ENCODE results near the gene LRP6. TPM values are rescaled to one million over a fixed set of nuclear protein-coding genes. Genes with fewer than 3 reads are reported as not detected.

Gene LRP6
- total and polyA plus RNA-seq, 2 of the 8 experiments (the other 6 are each of a cell fraction or from before 2014, with no cell fraction given), result 53.6 to 73.2 TPM

- no peak overlapping the region for H4K8ac ChIP-seq (ENCODE audit: extremely low read depth, insufficient read depth, low read length)
- no peaks in the 10 kb centered on the region for H4K20me1 ChIP-seq (replicated peaks in 1 of 2; ENCODE audit: control insufficient read depth in 1 of 2, insufficient read depth in 2 of 2, low read length in 2 of 2)
- POLR2A ChIA-PET (ENCODE audit: partially characterized antibody), result no interaction called here
- H3K27ac ChIP-seq (ENCODE audit: low read depth, low read length), result no peak overlapping the region
- peaks cover 2% of the 10 kb centered on the region for H3K79me1 ChIP-seq (ENCODE audit: low read depth, low read length)
- H4K5ac ChIP-seq (ENCODE audit: insufficient read length, low read depth, low read length), result no peak overlapping the region
- H2BK12ac ChIP-seq (ENCODE audit: low read depth, low read length), result no peak overlapping the region
- no peak overlapping the region for H3K4me2 ChIP-seq (ENCODE audit: insufficient read depth in 1 of 2, low read depth in 2 of 2, low read length in 2 of 2)
- H2BK20ac ChIP-seq (ENCODE audit: low read length), result no peak overlapping the region
- H4K91ac ChIP-seq (replicated peaks; ENCODE audit: insufficient read length, low read length), result no peak overlapping the region
- no peaks in the 10 kb centered on the region for H3K4me1 ChIP-seq (replicated peaks in 1 of 4; ENCODE audit: control insufficient read depth in 3 of 4, insufficient read depth in 4 of 4, low read length in 3 of 4)
- TF ChIP-seq MAX (IDR thresholded peaks at IDR 0.05) (no peak), SIRT6 (IDR thresholded peaks at IDR 0.05; ENCODE audit: low read length) (no peak), EZH2 (IDR thresholded peaks at IDR 0.05; ENCODE audit: low read depth, low read length, severe bottlenecking) (no peak), TBP (IDR thresholded peaks at IDR 0.05; ENCODE audit: low read depth, low read length) (no peak), NRF1 (IDR thresholded peaks at IDR 0.05; ENCODE audit: low read depth, low read length) (no peak), FOSL1 (IDR thresholded peaks at IDR 0.05; ENCODE audit: insufficient read depth, low read depth, low read length) (no peak), TCF12 (IDR thresholded peaks at IDR 0.05; ENCODE audit: low read depth, low read length) (no peak), JUND (IDR thresholded peaks at IDR 0.05; ENCODE audit: low read length) (no peak), RFX5 (IDR thresholded peaks at IDR 0.05; ENCODE audit: borderline replicate concordance, low read depth, low read length) (no peak), HDAC6 (IDR thresholded peaks at IDR 0.05; ENCODE audit: low read depth, low read length) (no peak), CHD1 (IDR thresholded peaks at IDR 0.05; ENCODE audit: low read depth, low read length) (no peak), EP300 (IDR thresholded peaks at IDR 0.05; ENCODE audit: borderline replicate concordance in 1 of 2, low read depth in 2 of 2, low read length in 2 of 2) (no peak), RXRA (IDR thresholded peaks at IDR 0.05; ENCODE audit: insufficient read depth, low read depth, low read length) (no peak), GABPA (IDR thresholded peaks at IDR 0.05; ENCODE audit: borderline replicate concordance, insufficient read depth, low read length) (no peak)
- peaks cover 0 to 44% of the 10 kb centered on the region in 2 experiments; a peak in 3 of 4 replicates for H3K79me2 ChIP-seq (ENCODE audit: control insufficient read depth in 1 of 2, insufficient read depth in 2 of 2, low read length in 2 of 2)
- no peaks in the 10 kb centered on the region for H3K9me3 ChIP-seq (ENCODE audit: insufficient read depth in 2 of 2, low read depth in 1 of 2, low read length in 1 of 2)
- no peaks in the 10 kb centered on the region for H3K27me3 ChIP-seq (replicated peaks in 1 of 4; ENCODE audit: control insufficient read depth in 3 of 4, extremely low read depth in 1 of 4, insufficient read depth in 3 of 4, low read length in 3 of 4)
- peaks cover 0 to 32% (median 16%) of the 10 kb centered on the region in 4 experiments; a peak in 3 of 8 replicates for H3K36me3 ChIP-seq (ENCODE audit: control insufficient read depth in 2 of 4, insufficient read depth in 4 of 4, low read length in 3 of 4)
- H3K18ac ChIP-seq (ENCODE audit: extremely low read depth, low read length), result no peak overlapping the region
- DNase-seq (ENCODE audit: low read depth in 1 of 2, low spot score in 2 of 2), result no peak
- no peak overlapping the region for H3K23ac ChIP-seq (ENCODE audit: insufficient read length)
- WGBS, 2 experiments (ENCODE audit: extremely low coverage in 1 of 2, insufficient coverage in 1 of 2, insufficient read length in 1 of 2, insufficient replicate concordance in 2 of 2, low coverage in 1 of 2, low lambda C conversion rate in 2 of 2, missing lambda C conversion rate in 1 of 2), result 86% methylated on average over 2 of the region's 2 CpGs; no CpG with 5 or more reads in 1 of the 2 experiments
- H2BK15ac ChIP-seq (ENCODE audit: low read length), result no peak overlapping the region
- H3K23me2 ChIP-seq (ENCODE audit: low read depth, low read length), result no peaks in the 10 kb centered on the region
- no peak overlapping the region for H2AK5ac ChIP-seq (ENCODE audit: low read depth, low read length)
- no peak for FAIRE-seq
- H2AFZ ChIP-seq (ENCODE audit: low read length), result no peak overlapping the region
- H2BK120ac ChIP-seq (replicated peaks; ENCODE audit: low read depth, low read length), result no peak overlapping the region
- CTCF ChIA-PET (ENCODE audit: partially characterized antibody), result interaction anchor here (0.7 to 1.3 kb wide), 4 partner anchors 17 to 120 kb away, joined by 3 to 4 read pairs (median 3); no protein-coding TSS in a partner anchor
- H3K14ac ChIP-seq (ENCODE audit: insufficient read length), result no peak overlapping the region
- H3K9ac ChIP-seq (replicated peaks in 1 of 4; ENCODE audit: extremely low read depth in 1 of 4, low read depth in 3 of 4, low read length in 3 of 4), result no peak overlapping the region
- H3K4ac ChIP-seq (replicated peaks; ENCODE audit: insufficient read length, low read depth, low read length), result no peak overlapping the region
- H2BK5ac ChIP-seq (ENCODE audit: low read depth, low read length), result no peak overlapping the region
- no peak overlapping the region for H3K4me3 ChIP-seq (ENCODE audit: extremely low read depth in 1 of 4, insufficient read depth in 2 of 4, low read depth in 3 of 4, low read length in 4 of 4)
- H3K56ac ChIP-seq (replicated peaks; ENCODE audit: insufficient read length, low read depth, low read length), result no peak overlapping the region
Measured at GRCh38 chr12:12200363-12200762, 66.5 kb downstream of the LRP6 start.

Data from H1 (cell line).